Activated CD8-positive, alpha-beta memory T cell treated with anti-CD3 and anti-CD28 coated beads, Interleukin-2, amount 50 U/mL, for 4 hours (primary cell): Measurements from ENCODE around the gene TMEM62.

Source experiments
- DNase-seq: peaks from one replicate; pipeline ENCODE4 v3.0.0-alpha.2; 2020

Gene TMEM62

GRCh38 chr15:43133430-43134156 is at the start of gene TMEM62:
Gene TMEM62 (plus strand): TSS chr15:43133586. CDS start chr15:43133803, 217 bp downstream.
- peak; percentile 49 for DNase-seq

- no peak for DNase-seq
These were observed 47.5 kb upstream of the TMEM62 start for GRCh38 chr15:43085921-43086320.

- DNase-seq: no peak
These were observed 46.8 kb upstream of the TMEM62 start for GRCh38 chr15:43086551-43086950.

GRCh38 chr15:43091859-43092258 is 41.5 kb upstream of the TMEM62 start:
- DNase-seq: no peak

GRCh38 chr15:43093026-43093425 is 40.4 kb upstream of the TMEM62 start:
- no peak for DNase-seq

- DNase-seq: no peak
These were observed 38.9 kb upstream of the TMEM62 start for GRCh38 chr15:43094416-43095030.

GRCh38 chr15:43095243-43095642 is 38.1 kb upstream of the TMEM62 start:
- DNase-seq: no peak

- no peak for DNase-seq
These were observed 37.6 kb upstream of the TMEM62 start for GRCh38 chr15:43095708-43096347.

GRCh38 chr15:43096411-43096810 is 37.0 kb upstream of the TMEM62 start:
- DNase-seq: no peak

GRCh38 chr15:43099105-43099845 is 34.1 kb upstream of the TMEM62 start:
- DNase-seq: no peak

- DNase-seq: no peak
These were observed 32.4 kb upstream of the TMEM62 start for GRCh38 chr15:43100971-43101370.

- no peak for DNase-seq
These were observed 31.2 kb upstream of the TMEM62 start for GRCh38 chr15:43102187-43102586.

GRCh38 chr15:43103907-43104306 is 29.5 kb upstream of the TMEM62 start:
- DNase-seq: no peak

GRCh38 chr15:43104426-43104825 is 29.0 kb upstream of the TMEM62 start:
- no peak for DNase-seq

- peak; percentile 20 for DNase-seq
These were observed 28.2 kb upstream of the TMEM62 start for GRCh38 chr15:43105077-43105736.

- peak; percentile 86 for DNase-seq
These were observed 27.5 kb upstream of the TMEM62 start, which contains the start of gene UBR1 for GRCh38 chr15:43105778-43106485. Gene UBR1 (minus strand): TSS chr15:43106038. CDS start chr15:43106022, 16 bp downstream.

- DNase-seq: no peak
These were observed 26.9 kb upstream of the TMEM62 start for GRCh38 chr15:43106486-43106829.

- DNase-seq: no peak
These were observed 25.6 kb upstream of the TMEM62 start for GRCh38 chr15:43107751-43108150.

GRCh38 chr15:43111354-43111753 is 22.0 kb upstream of the TMEM62 start:
- no peak for DNase-seq

- DNase-seq: no peak
These were observed 15.1 kb upstream of the TMEM62 start for GRCh38 chr15:43118286-43118685.

GRCh38 chr15:43118829-43119228 is 14.6 kb upstream of the TMEM62 start:
- no peak for DNase-seq

- DNase-seq: no peak
These were observed 11.5 kb upstream of the TMEM62 start for GRCh38 chr15:43121863-43122262.
